HCT116 (cell line): ENCODE measurements around the gene TMEM50A. TPM values are rescaled to one million over a fixed set of nuclear protein-coding genes. Genes with fewer than 3 reads are reported as not detected.
"Not testable (repeated sequence)": the region's sequence is repeated elsewhere in the genome, so short reads cannot be mapped to it uniquely, and the experiment has no call there.

Experiments
- ATAC-seq: fragments of 200-7000 bp; cut with Tn5 transposase; 2 replicates; pipeline ENCODE4 v1.9.1; 2020; ENCODE audit warnings: mild to moderate bottlenecking, moderate library complexity
- BruUV-seq: library from RNA; stranded (reverse); fragments of 400-500 nt; replicated peaks from 2 replicates; lab custom pipeline; 2021; lab: Mats Ljungman, UMichigan
- CTCF ChIA-PET: fragments of 300-600 bp; sonication (Branson Sonifier 250); formaldehyde crosslinking; loops from one replicate; lab custom pipeline; 2021; ENCODE audit warnings: antibody characterized with exemption; lab: Charles Lee
- POLR2A ChIA-PET: fragments of 300-600, 350-600 bp; sonication (Branson Sonifier 250); formaldehyde crosslinking; loops from one replicate; lab custom pipeline; 2021; ENCODE audit warnings: antibody characterized with exemption; lab: Charles Lee
- RAD21 ChIA-PET, 2 experiments: fragments of 300-600 bp; sonication (Branson Sonifier 250); formaldehyde crosslinking; loops; one replicate each; lab custom pipeline; 2023; ENCODE audit warnings: low total read pairs in 2 of 2; ENCODE audit not compliant: uncharacterized antibody in 2 of 2, unreplicated experiment in 2 of 2, low non-redundant PET in 1 of 2; lab: Charles Lee
- DNase-seq: peaks from one replicate; pipeline ENCODE4 v3.0.0-alpha.2; 2010; ENCODE audit warnings: low read depth, low spot score
- H2AFZ ChIP-seq: fragments of 200-600 bp; shearing (Covaris generic), sonication (generic); 2 replicates; pipeline ENCODE4 v1.6.1; 2017; ENCODE audit warnings: low read depth, mixed run types, mixed read lengths, antibody characterized with exemption, low read length; ENCODE audit not compliant: poor library complexity, severe bottlenecking
- H3K27ac ChIP-seq: 2 replicates; pipeline ENCODE4 v1.5.1; 2012; ENCODE audit warnings: low read depth, low read length
- H3K27me3 ChIP-seq: fragments of 200-600 bp; sonication (generic); 2 replicates; pipeline ENCODE4 v1.6.1; 2016; ENCODE audit warnings: mixed run types, low read length, mixed read lengths; ENCODE audit not compliant: insufficient read depth
- H3K36me3 ChIP-seq, 2 experiments: fragments of 200-500 bp in 1 of 2; fragments of 200-600 bp in 1 of 2; sonication (Bioruptor generic) in 1 of 2; sonication (generic) in 1 of 2; 2 replicates each; pipeline versions ENCODE4 v1.5.1 to v1.6.1; 2014 to 2016; ENCODE audit warnings: low read length in 2 of 2, inconsistent platforms in 1 of 2, mixed read lengths in 1 of 2, mixed run types in 1 of 2; ENCODE audit not compliant: insufficient read depth in 2 of 2, control insufficient read depth in 1 of 2
- H3K4me1 ChIP-seq, 2 experiments: fragments of 200-600 bp in 1 of 2; sonication (generic) in 1 of 2; 2 replicates each; pipeline versions ENCODE4 v1.5.1 to v1.6.1; 2012 to 2017; ENCODE audit warnings: low read length in 2 of 2, inconsistent platforms in 1 of 2, mild to moderate bottlenecking in 1 of 2, mixed read lengths in 1 of 2, mixed run types in 1 of 2, moderate library complexity in 1 of 2; ENCODE audit not compliant: insufficient read depth in 2 of 2, control insufficient read depth in 1 of 2
- H3K4me2 ChIP-seq: fragments of 200-600 bp; sonication (generic); 2 replicates; pipeline ENCODE4 v1.6.1; 2017; ENCODE audit warnings: mixed run types, low read length, mixed read lengths
- H3K4me3 ChIP-seq, 2 experiments: fragments of 200-600 bp in 1 of 2; sonication (generic) in 1 of 2; replicated peaks in 1 of 2; 2 replicates each; pipeline ENCODE4 v1.5.1; 2011 to 2016; ENCODE audit warnings: low read length in 2 of 2, control low read depth in 1 of 2, low read depth in 1 of 2, mild to moderate bottlenecking in 1 of 2, mixed read lengths in 1 of 2, mixed run types in 1 of 2
- H3K79me2 ChIP-seq: fragments of 200-600 bp; sonication (generic); 2 replicates; pipeline ENCODE4 v1.6.1; 2017; ENCODE audit warnings: mild to moderate bottlenecking, mixed run types, low read length, moderate library complexity, mixed read lengths; ENCODE audit not compliant: insufficient read depth
- H3K9ac ChIP-seq: fragments of 200-600 bp; sonication (generic); 2 replicates; pipeline ENCODE4 v1.6.1; 2016; ENCODE audit warnings: low read length, mixed read lengths
- H3K9me2 ChIP-seq: fragments of 200-600 bp; sonication (generic), shearing (Covaris generic); 2 replicates; pipeline ENCODE4 v1.6.1; 2017; ENCODE audit warnings: mixed run types, mild to moderate bottlenecking, moderate library complexity; ENCODE audit not compliant: insufficient read depth
- H3K9me3 ChIP-seq, 2 experiments: fragments of 200-500 bp in 1 of 2; fragments of 200-600 bp in 1 of 2; sonication (Bioruptor generic) in 1 of 2; sonication (generic) in 1 of 2; 2 replicates each; pipeline ENCODE4 v1.6.1; 2014 to 2017; ENCODE audit warnings: low read length in 2 of 2, mixed read lengths in 2 of 2, inconsistent platforms in 1 of 2, low read depth in 1 of 2, mild to moderate bottlenecking in 1 of 2, mixed run types in 1 of 2, moderate library complexity in 1 of 2; ENCODE audit not compliant: control insufficient read depth in 1 of 2, insufficient read depth in 1 of 2
- H4K20me1 ChIP-seq: fragments of 200-600 bp; sonication (generic), shearing (Covaris generic); 2 replicates; pipeline ENCODE4 v1.6.1; 2017; ENCODE audit warnings: mixed run types, mild to moderate bottlenecking, moderate library complexity; ENCODE audit not compliant: insufficient read depth
- POLR2AphosphoS5 ChIP-seq: IDR thresholded peaks from 2 replicates; pipeline ENCODE4 v1.6.1; 2011; ENCODE audit warnings: mild to moderate bottlenecking, low read depth, low read length, moderate library complexity
- SIN3A ChIP-seq: IDR thresholded peaks from 2 replicates; pipeline ENCODE4 v1.6.1; 2012; ENCODE audit warnings: low read depth
- SP1 ChIP-seq: IDR thresholded peaks from 2 replicates; pipeline ENCODE4 v1.6.1; 2012; ENCODE audit warnings: low read depth
- ZNF274 ChIP-seq: fragments of 200-500 bp; sonication (Bioruptor generic); IDR thresholded peaks from 2 replicates; pipeline ENCODE4 v1.6.1; 2014; ENCODE audit warnings: mild to moderate bottlenecking, low read depth, low read length, inconsistent platforms
- intact Hi-C: fragments of 100-400 bp; cut with micrococcal nuclease; formaldehyde crosslinking; loops from 2 replicates; pipeline ENCODE4 v1.10.0; 2022
- total RNA-seq: library from RNA; stranded (reverse); gene quantifications from one replicate; pipeline ENCODE4 v1.2.1, GENCODE V29; 2021; ENCODE audit not compliant: unreplicated experiment
- TF ChIP-seq, protein P1 (sequence below): IDR thresholded peaks from 2 replicates; pipeline ENCODE4 v1.6.1; 2012

TMEM50A gene
- total RNA-seq, 1 experiment from 2014 or later = 80.7 TPM

DNA sequence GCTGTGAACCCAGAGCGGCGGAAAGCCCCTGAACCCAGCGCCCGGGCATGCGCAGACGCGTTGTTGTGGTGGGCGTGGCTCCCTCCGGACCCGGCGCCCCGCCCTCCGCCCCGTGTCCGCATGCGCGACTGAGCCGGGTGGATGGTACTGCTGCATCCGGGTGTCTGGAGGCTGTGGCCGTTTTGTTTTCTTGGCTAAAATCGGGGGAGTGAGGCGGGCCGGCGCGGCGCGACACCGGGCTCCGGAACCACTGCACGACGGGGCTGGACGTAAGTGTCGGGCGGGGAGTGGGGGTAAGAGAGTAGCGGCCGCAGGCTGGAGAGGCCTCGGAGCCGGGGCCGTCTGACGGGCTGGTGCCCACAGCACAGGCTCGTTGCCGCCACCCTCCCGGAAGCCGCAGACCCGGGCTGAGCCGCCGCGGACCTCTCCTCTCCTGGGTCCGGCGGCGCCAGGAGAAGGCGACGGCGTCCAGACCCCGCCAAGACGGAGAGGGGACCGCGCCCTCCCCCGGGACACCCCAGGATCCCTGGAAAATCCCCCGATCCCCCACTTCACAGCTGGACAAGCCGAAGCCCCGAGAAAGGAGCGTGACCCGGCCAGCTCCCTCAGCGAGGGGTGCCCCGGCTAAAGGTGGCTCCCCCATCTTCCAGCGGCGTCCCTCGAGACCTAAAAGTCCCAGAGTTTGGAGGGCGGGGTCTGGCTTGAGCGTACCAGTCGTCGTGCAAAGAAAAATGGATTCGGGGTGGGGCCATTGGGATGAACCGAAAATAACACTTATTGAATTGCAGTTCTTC is at the start of gene TMEM50A (continued):
- TF ChIP-seq, protein P1, sequence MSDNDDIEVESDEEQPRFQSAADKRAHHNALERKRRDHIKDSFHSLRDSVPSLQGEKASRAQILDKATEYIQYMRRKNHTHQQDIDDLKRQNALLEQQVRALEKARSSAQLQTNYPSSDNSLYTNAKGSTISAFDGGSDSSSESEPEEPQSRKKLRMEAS = peak; percentile 49
- peak; percentile 70 for TF ChIP-seq SIN3A
- TF ChIP-seq ZNF274 = no peak
- TF ChIP-seq SP1 = 0 out of 2 replicates have a peak, but pooled peaks have one; percentile 7
- TF ChIP-seq POLR2AphosphoS5 = peak; percentile 83

DNA sequence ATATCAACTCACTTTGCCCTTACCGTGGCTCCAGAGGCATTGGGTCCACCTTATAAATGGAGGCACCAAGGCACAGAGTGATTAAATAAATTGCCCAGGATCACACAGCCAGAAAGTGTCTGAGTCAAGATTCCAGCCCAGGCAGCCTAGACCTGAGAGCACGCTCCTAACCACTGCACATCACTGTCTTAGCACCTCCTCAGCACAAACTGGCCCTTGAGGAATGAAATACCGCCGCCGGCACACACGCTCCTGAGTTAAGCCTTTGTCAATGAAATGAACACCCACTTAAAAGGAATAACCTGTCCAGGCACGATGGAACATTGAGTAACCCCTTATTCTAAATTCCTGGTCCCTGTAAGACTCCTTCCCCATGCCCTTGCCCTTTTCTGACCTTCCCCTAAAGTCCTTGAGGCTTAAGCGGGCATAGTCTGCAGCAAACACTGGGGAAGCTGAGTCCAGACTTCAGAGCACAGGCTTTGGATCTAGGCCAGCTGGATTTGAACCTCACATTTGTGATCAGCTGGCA is 49.5 kb upstream of the TMEM50A start:
- H3K4me2 ChIP-seq, CTCF ChIA-PET, H3K27ac ChIP-seq, H3K79me2 ChIP-seq, H2AFZ ChIP-seq, DNase-seq, H3K9ac ChIP-seq, H3K4me3 ChIP-seq, H3K4me1 ChIP-seq, H4K20me1 ChIP-seq, ATAC-seq, H3K27me3 ChIP-seq, BruUV-seq, POLR2A ChIA-PET, H3K9me3 ChIP-seq, H3K36me3 ChIP-seq, H3K9me2 ChIP-seq, RAD21 ChIA-PET: not testable (repeated sequence)
- intact Hi-C loops = loop anchor here (5.0 kb wide), 1 partner anchor 114 kb away; no protein-coding TSS in a partner anchor

DNA sequence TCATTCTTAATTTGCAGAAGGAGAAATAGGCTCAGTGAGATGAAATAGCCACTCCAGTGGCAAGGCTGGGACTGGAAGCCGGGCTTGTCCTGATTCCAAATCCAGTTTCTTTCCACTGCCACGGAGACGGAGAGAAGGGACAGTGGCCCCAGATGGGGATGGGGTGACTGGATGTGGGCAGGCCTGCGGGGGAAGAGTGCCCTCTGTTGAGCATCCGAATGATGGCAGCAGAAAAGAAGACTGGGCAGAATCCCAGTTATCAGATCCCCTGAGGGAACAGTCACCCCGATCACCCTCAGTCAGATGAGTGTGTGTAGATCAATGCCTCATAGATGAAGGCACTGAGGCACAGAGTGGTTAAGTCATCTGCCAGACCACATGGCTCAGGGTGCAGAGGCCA is 48.1 kb upstream of the TMEM50A start:
- CTCF ChIA-PET, BruUV-seq, H3K36me3 ChIP-seq, DNase-seq, H2AFZ ChIP-seq, H3K9me3 ChIP-seq, intact Hi-C loops, H3K9ac ChIP-seq, H3K4me2 ChIP-seq, H3K79me2 ChIP-seq, H3K27ac ChIP-seq, H3K4me3 ChIP-seq, H4K20me1 ChIP-seq, H3K4me1 ChIP-seq, RAD21 ChIA-PET, POLR2A ChIA-PET, H3K27me3 ChIP-seq, H3K9me2 ChIP-seq: not testable (repeated sequence)
- peak; percentile 94 for ATAC-seq

DNA sequence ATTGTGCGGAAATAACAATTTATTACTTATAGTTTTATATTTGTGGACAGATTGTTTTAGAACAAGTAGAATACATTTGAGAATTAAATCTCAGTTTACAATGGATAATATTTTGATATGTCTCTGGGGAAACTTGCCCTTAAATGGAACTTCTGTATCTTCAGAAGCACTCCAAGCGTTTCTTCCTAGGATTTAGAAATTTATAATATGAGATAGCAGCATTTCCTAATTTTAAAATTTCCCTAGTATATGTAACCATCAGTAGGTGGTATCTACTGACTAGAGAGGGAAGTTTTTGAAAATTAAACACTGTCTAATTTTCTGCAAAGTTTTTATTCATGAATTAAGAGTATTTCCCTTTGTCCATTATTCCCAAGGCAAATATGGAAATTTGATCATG is 44.7 kb upstream of the TMEM50A start:
- POLR2A ChIA-PET, ATAC-seq, H3K9me2 ChIP-seq, DNase-seq, H3K27me3 ChIP-seq, H3K9ac ChIP-seq, H3K79me2 ChIP-seq, H3K4me3 ChIP-seq, H3K36me3 ChIP-seq, H3K9me3 ChIP-seq, RAD21 ChIA-PET, CTCF ChIA-PET, H3K4me2 ChIP-seq, BruUV-seq, H4K20me1 ChIP-seq, H3K4me1 ChIP-seq, intact Hi-C loops, H3K27ac ChIP-seq, H2AFZ ChIP-seq: not testable (repeated sequence)
